Ovary (tissue), 3 donors: ENCODE measurements around the gene MSLN.

ENCODE experiments used
- EP300 ChIP-seq: sonication (generic); formaldehyde crosslinking; IDR thresholded peaks from one replicate; pipeline ENCODE4 v1.6.1; 2017; ENCODE audit warnings: antibody characterized with exemption
- POLR2A ChIP-seq: fragments of 450-650 bp; IDR thresholded peaks from one replicate; pipeline ENCODE4 v1.6.1; 2017; ENCODE audit warnings: antibody characterized with exemption, mild to moderate bottlenecking, moderate library complexity
- TF ChIP-seq, protein P1 (sequence below), 3 donors: fragments of 450-650 bp in 2 of 3; fragments of 200-600 bp in 1 of 3; IDR thresholded peaks; one replicate each; pipeline versions ENCODE4 v1.5.1 to v1.8.0; 2016 to 2022; ENCODE audit warnings: antibody characterized with exemption in 3 of 3, mild to moderate bottlenecking in 1 of 3
- donor health status: DM: no; HTN: no; CAD: no.

DNA sequence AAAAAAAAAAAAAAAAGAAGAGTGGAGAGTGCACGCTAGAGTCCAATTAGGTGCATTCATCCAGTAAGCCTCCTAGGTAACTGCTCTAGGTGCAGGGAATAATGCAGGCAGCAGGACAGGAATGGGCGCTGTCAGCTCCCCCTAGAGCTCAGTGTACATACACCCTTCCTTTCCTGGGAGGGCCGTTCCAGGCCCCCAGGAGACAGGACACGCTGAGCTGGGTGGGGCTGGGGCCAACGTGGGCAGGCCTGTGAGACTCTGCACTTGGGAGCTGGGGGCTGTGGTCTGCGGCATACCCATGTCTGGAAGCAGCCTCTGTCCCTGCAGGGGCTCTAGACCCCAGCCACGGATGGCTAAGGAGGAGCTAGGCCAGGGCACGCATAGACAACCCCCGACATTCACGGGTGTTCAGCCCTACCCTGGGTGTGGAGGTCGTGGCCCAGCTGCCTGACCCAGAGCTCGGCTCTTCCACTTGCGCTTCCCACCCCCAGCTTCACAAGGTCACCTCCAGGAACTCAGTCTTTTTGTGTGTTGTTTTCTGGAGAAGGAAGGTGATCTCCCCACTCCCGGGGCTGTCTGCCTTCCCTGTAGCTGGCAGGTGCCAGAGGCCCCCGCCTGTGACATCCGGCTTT, 40.6 kb upstream of the MSLN start:
- TF ChIP-seq, protein P1, sequence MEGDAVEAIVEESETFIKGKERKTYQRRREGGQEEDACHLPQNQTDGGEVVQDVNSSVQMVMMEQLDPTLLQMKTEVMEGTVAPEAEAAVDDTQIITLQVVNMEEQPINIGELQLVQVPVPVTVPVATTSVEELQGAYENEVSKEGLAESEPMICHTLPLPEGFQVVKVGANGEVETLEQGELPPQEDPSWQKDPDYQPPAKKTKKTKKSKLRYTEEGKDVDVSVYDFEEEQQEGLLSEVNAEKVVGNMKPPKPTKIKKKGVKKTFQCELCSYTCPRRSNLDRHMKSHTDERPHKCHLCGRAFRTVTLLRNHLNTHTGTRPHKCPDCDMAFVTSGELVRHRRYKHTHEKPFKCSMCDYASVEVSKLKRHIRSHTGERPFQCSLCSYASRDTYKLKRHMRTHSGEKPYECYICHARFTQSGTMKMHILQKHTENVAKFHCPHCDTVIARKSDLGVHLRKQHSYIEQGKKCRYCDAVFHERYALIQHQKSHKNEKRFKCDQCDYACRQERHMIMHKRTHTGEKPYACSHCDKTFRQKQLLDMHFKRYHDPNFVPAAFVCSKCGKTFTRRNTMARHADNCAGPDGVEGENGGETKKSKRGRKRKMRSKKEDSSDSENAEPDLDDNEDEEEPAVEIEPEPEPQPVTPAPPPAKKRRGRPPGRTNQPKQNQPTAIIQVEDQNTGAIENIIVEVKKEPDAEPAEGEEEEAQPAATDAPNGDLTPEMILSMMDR (IDR thresholded peaks at IDR 0.05), result no peak
- TF ChIP-seq POLR2A (no peak), EP300 (no peak)
